Transverse colon (tissue), 4 donors: Measurements from ENCODE around the gene ST7L. TPM values are rescaled to one million over a fixed set of nuclear protein-coding genes. Genes with fewer than 3 reads are reported as not detected.

Experiments used
- DNase-seq: peaks from one replicate; pipeline ENCODE4 v3.0.0-alpha.2; 2019
- H3K27ac ChIP-seq, 4 donors: fragments of 200-600 bp; sonication (generic); 2 replicates each; pipeline ENCODE4 v1.5.1; 2016 to 2018; ENCODE audit warnings: inconsistent platforms in 4 of 4
- H3K27me3 ChIP-seq: fragments of 200-600 bp; sonication (generic); 2 replicates; pipeline ENCODE4 v1.5.1; 2017; ENCODE audit warnings: inconsistent platforms
- H3K36me3 ChIP-seq, 4 donors: fragments of 200-600 bp; sonication (generic); 2 replicates each; pipeline ENCODE4 v1.5.1; 2017 to 2019; ENCODE audit warnings: inconsistent platforms in 4 of 4
- H3K4me1 ChIP-seq, 4 donors: fragments of 200-600 bp; sonication (generic); 2 replicates each; pipeline ENCODE4 v1.5.1; 2017 to 2020; ENCODE audit warnings: inconsistent platforms in 4 of 4
- H3K4me3 ChIP-seq, 4 donors: fragments of 200-600 bp; sonication (generic); 1 replicate in 1 of 4; 2 replicates in 3 of 4; pipeline versions ENCODE4 v1.5.1 to v1.6.1; 2017 to 2019; ENCODE audit warnings: inconsistent platforms in 4 of 4
- H3K9me3 ChIP-seq, 2 donors: fragments of 200-600 bp; sonication (generic); 2 replicates each; pipeline ENCODE4 v1.5.1; 2017 to 2019; ENCODE audit warnings: inconsistent platforms in 2 of 2
- CTCF ChIP-seq, 5 experiments: fragments of 200-600 bp in 3 of 5; fragments of 450-650 bp in 2 of 5; sonication (generic) in 3 of 5; IDR thresholded peaks; 1 replicate in 2 of 5; 2 replicates in 3 of 5; pipeline ENCODE4 v1.5.1; 2016 to 2017; ENCODE audit warnings: antibody characterized with exemption in 5 of 5, inconsistent platforms in 3 of 5, mild to moderate bottlenecking in 2 of 5, moderate library complexity in 1 of 5
- EP300 ChIP-seq: sonication (generic); formaldehyde crosslinking; IDR thresholded peaks from one replicate; pipeline ENCODE4 v1.6.1; 2017; ENCODE audit warnings: antibody characterized with exemption, low read depth
- POLR2A ChIP-seq: fragments of 450-650 bp; IDR thresholded peaks from one replicate; pipeline ENCODE4 v1.6.1; 2016; ENCODE audit warnings: antibody characterized with exemption, mild to moderate bottlenecking, moderate library complexity
- POLR2AphosphoS5 ChIP-seq, 3 donors: sonication (generic); formaldehyde crosslinking; IDR thresholded peaks; one replicate each; pipeline ENCODE4 v1.6.1; 2016; ENCODE audit warnings: antibody characterized with exemption in 3 of 3
- WGBS, 2 donors: methylation state at CpG; one replicate each; pipeline ENCODE4 v1.1.5; 2018; ENCODE audit warnings: low coverage in 1 of 2; 5-methylcytosine and 5-hydroxymethylcytosine counted together
- in situ Hi-C, 4 donors: fragments of 200-750 bp; cut with MboI; loops; one replicate each; pipeline versions ENCODE4 v1.15.0 to v1.15.1; 2017; ENCODE audit warnings: low sequenced_read_pairs in 3 of 4, low pct_ligation_motif_present in 1 of 4, low pct_unique_long_range_greater_than_20kb in 1 of 4
- intact Hi-C: fragments of 100-400 bp; cut with DNase I; formaldehyde crosslinking; loops from one replicate; pipeline ENCODE4 v1.15.1; 2023; ENCODE audit warnings: low total_unique reads
- small RNA-seq, 4 donors: library from RNA; depleted of rRNA; stranded (forward); fragments of <200 nt; gene quantifications; one replicate each; pipeline ENCODE3, GENCODE V24; 2016
- total RNA-seq, 4 donors: library from RNA; depleted of rRNA; stranded (reverse); fragments of >200 nt; gene quantifications; one replicate each; pipeline ENCODE4 v1.1.0, GENCODE V29; 2016

Gene ST7L
- total RNA-seq, 4 donors from 2014 or later: 7.0 to 37.4 (median 24.9) TPM

- H3K27me3 ChIP-seq: no peaks in the 10 kb centered on the region
- H3K36me3 ChIP-seq: no peaks in the 10 kb centered on the region
- no peak overlapping the region for H3K27ac ChIP-seq
- peaks cover 0 to 16% of the 10 kb centered on the region in 2 donors for H3K9me3 ChIP-seq
- intact Hi-C loops (no loop called here), in situ Hi-C loops (no loop called here)
- TF ChIP-seq EP300 (no peak), CTCF (IDR thresholded peaks at IDR 0.05) (no peak), POLR2A (no peak), POLR2AphosphoS5 (IDR thresholded peaks at IDR 0.05) (no peak)
- 91% methylated on average over 1 of the region's 1 CpG; no CpG with 5 or more reads in 1 of the 2 donors for WGBS, 2 donors
- H3K4me3 ChIP-seq: no peak overlapping the region
- DNase-seq: no peak
- no peaks in the 10 kb centered on the region for H3K4me1 ChIP-seq
These were observed 140.6 kb downstream of the ST7L start for GRCh38 chr1:112478314-112478713.

GRCh38 chr1:112477550-112477949 lies 141.4 kb downstream of the ST7L start:
- in situ Hi-C loops: no loop called here

More at GRCh38 chr1:112477550-112477949, 141.4 kb downstream of the ST7L start:
- TF ChIP-seq EP300 (no peak), POLR2AphosphoS5 (IDR thresholded peaks at IDR 0.05) (no peak), POLR2A (no peak), CTCF (IDR thresholded peaks at IDR 0.05) (no peak)
- H3K27ac ChIP-seq: no peak overlapping the region
- H3K36me3 ChIP-seq: no peaks in the 10 kb centered on the region
- intact Hi-C loops: no loop called here
- H3K4me3 ChIP-seq: no peak overlapping the region
- H3K27me3 ChIP-seq: no peaks in the 10 kb centered on the region
- no peaks in the 10 kb centered on the region for H3K4me1 ChIP-seq
- DNase-seq: no peak
- peaks cover 0 to 16% of the 10 kb centered on the region in 2 donors for H3K9me3 ChIP-seq

Small RNAs within 50 kb of the gene (small RNA-seq; reads per million reads assigned to genes)
- gene RNU7-70P: 0 to 0.83 (median 0.07) reads per million in 4 donors

Other genes with a start within 250 kb of the ST7L start
- 10 to 100 TPM; 44.6 to 64.8 (median 52.4) TPM for gene CTTNBP2NL, start 222.9 kb downstream of the ST7L start, total RNA-seq
- 10 to 100 TPM in 2 of 4 donors, 1 to 10 TPM in 2; 7.9 to 17.3 (median 10.0) TPM for gene WNT2B, start 110.2 kb downstream of the ST7L start, total RNA-seq
- gene CAPZA1, start 691 bp upstream of the ST7L start, total RNA-seq: 100 to 1,000 TPM in 2 of 4 donors, 10 to 100 TPM in 2; 44.2 to 228 (median 123) TPM
- 100 to 1,000 TPM in 1 of 4 donors, 10 to 100 TPM in 3; 22.1 to 129 (median 76.9) TPM for gene MOV10, start 55.5 kb upstream of the ST7L start, total RNA-seq
- 100 to 1,000 TPM; 438 to 737 (median 617) TPM for gene RHOC, start 88.0 kb upstream of the ST7L start, total RNA-seq
- 1 to 10 TPM in 1 of 4 donors, under 1 TPM in 1, not detected in 2; 0.68 to 1.7 TPM for gene PPM1J, start 96.2 kb upstream of the ST7L start, total RNA-seq